K562 (cell line): ENCODE data around the gene EHBP1L1. TPM values are rescaled to one million over a fixed set of nuclear protein-coding genes. Genes with fewer than 3 reads are reported as not detected.

Experiments
- ATF6 ChIP-seq: sonication (generic); formaldehyde crosslinking; IDR thresholded peaks from 2 replicates; pipeline ENCODE4 v1.4.0; 2020; ENCODE audit warnings: mild to moderate bottlenecking, missing genetic modification reagents
- BACH1 ChIP-seq: fragments of 200-800 bp; sonication (Bioruptor generic); IDR thresholded peaks from 2 replicates; pipeline ENCODE4 v1.6.1; 2016; ENCODE audit warnings: missing genetic modification characterization, missing compliant biosample characterization
- CBFA2T3 ChIP-seq: fragments of 450-650 bp; IDR thresholded peaks from 2 replicates; pipeline ENCODE4 v1.6.1; 2017
- CSDE1 ChIP-seq, 2 experiments: fragments of 450-650 bp; IDR thresholded peaks; 2 replicates each; pipeline ENCODE4 v1.6.1; 2016; ENCODE audit warnings: mild to moderate bottlenecking in 1 of 2
- E2F6 ChIP-seq, 2 experiments: IDR thresholded peaks; 2 replicates each; pipeline ENCODE4 v1.6.1; 2011; ENCODE audit warnings: borderline replicate concordance in 1 of 2, control low read depth in 1 of 2, low read depth in 1 of 2, low read length in 1 of 2, mild to moderate bottlenecking in 1 of 2, mixed read lengths in 1 of 2, moderate library complexity in 1 of 2; ENCODE audit not compliant: insufficient read depth in 1 of 2, insufficient read length in 1 of 2, poor library complexity in 1 of 2, severe bottlenecking in 1 of 2; ENCODE audit errors: extremely low read depth in 1 of 2
- HDAC1 ChIP-seq, 2 experiments: fragments of 450-650 bp; IDR thresholded peaks; 2 replicates each; pipeline ENCODE4 v1.6.1; 2016 to 2017; ENCODE audit warnings: inconsistent platforms in 1 of 2, mild to moderate bottlenecking in 1 of 2, moderate library complexity in 1 of 2
- HINFP ChIP-seq: fragments of 450-650 bp; conservative IDR thresholded peaks from 2 replicates; pipeline ENCODE4 v1.6.1; 2016; ENCODE audit warnings: missing genetic modification characterization, low read depth, mild to moderate bottlenecking, control low read depth, missing compliant biosample characterization
- HNRNPK ChIP-seq: fragments of 200-400 bp; formaldehyde crosslinking; IDR thresholded peaks from one replicate; pipeline ENCODE4 v1.6.1; 2018; ENCODE audit warnings: mild to moderate bottlenecking, low read depth, low read length; ENCODE audit not compliant: poor library complexity, severe bottlenecking
- HOMEZ ChIP-seq: fragments of 250-450 bp; sonication (Bioruptor Pico); IDR thresholded peaks from 2 replicates; pipeline ENCODE4 v1.4.0; 2020; ENCODE audit warnings: mild to moderate bottlenecking, moderate library complexity
- SMARCC2 ChIP-seq: fragments of 450-650 bp; IDR thresholded peaks from 2 replicates; pipeline ENCODE4 v1.6.1; 2017; ENCODE audit warnings: antibody characterized with exemption, moderate library complexity, mild to moderate bottlenecking, low read depth
- UBTF ChIP-seq, 2 experiments: IDR thresholded peaks; 2 replicates each; pipeline ENCODE4 v1.6.1; 2012; ENCODE audit warnings: improper control_type of control experiment in 2 of 2, low read depth in 2 of 2, low read length in 2 of 2, borderline replicate concordance in 1 of 2
- polyA plus RNA-seq, 8 experiments: library from polyadenylated mRNA; depleted of rRNA in 4 of 8; stranded (reverse) in 5 of 8; unstranded in 3 of 8; fragments of >200 nt; fragmentation: Nextera tagmentation in 2 of 8; fragmentation: Illumina TruSeq in 1 of 8; extraction: Ambion mirVana in 2 of 8; extraction: Trizol in 1 of 8; gene quantifications; 2 replicates each; pipeline versions ENCODE4 v1.2.1 to v1.2.3, GENCODE V29; 2011 to 2014; ENCODE audit warnings: inconsistent platforms in 1 of 8, missing spikeins in 1 of 8
- total RNA-seq, 7 experiments: library from RNA; depleted of rRNA in 6 of 7; stranded (reverse); fragments of >200 nt in 6 of 7; fragmentation: Illumina TruSeq in 2 of 7; extraction: Trizol in 2 of 7; gene quantifications; 2 replicates each; pipeline versions ENCODE4 v1.2.1 to v1.2.3, GENCODE V29; 2011 to 2021; ENCODE audit warnings: low replicate concordance in 1 of 7

The EHBP1L1 gene
- total and polyA plus RNA-seq, 9 of the 15 experiments (the other 6 are each of a cell fraction or from before 2014, with no cell fraction given) = 0.03 to 87.1 (median 26.3) TPM

- TF ChIP-seq CBFA2T3 = peak; percentile 5; the same call in 1 of the 2 replicates
- TF ChIP-seq HNRNPK = peak; percentile 84
- TF ChIP-seq BACH1 (tag) = no peak
- TF ChIP-seq HOMEZ (CRISPR knock-in tag) = no peak
- no peak for TF ChIP-seq CSDE1 (IDR thresholded peaks at IDR 0.05)
- no peak for TF ChIP-seq HINFP (tag)
- no peak for TF ChIP-seq SMARCC2
- no peak for TF ChIP-seq ATF6
- TF ChIP-seq E2F6 (IDR thresholded peaks at IDR 0.05; ENCODE audit: borderline replicate concordance in 1 of 2, extremely low read depth in 1 of 2, insufficient read depth in 1 of 2, insufficient read length in 1 of 2, low read depth in 1 of 2, low read length in 1 of 2, poor library complexity in 1 of 2, severe bottlenecking in 1 of 2) = peak; percentile 56 to 79
- TF ChIP-seq UBTF (IDR thresholded peaks at IDR 0.05; ENCODE audit: borderline replicate concordance in 1 of 2, low read depth in 2 of 2, low read length in 2 of 2) = peak; percentile 55 to 81; a peak in 2 of 4 replicates
- peak in 1 of 2 experiments; percentile 64; a peak in 2 of 4 replicates for TF ChIP-seq HDAC1 (IDR thresholded peaks at IDR 0.05)
Measured at GRCh38 chr11:65574109-65574810, 1.6 kb upstream of the EHBP1L1 start (continued).
